Vagina (tissue), 2 donors: ENCODE results near the gene XCR1.

ENCODE experiments used
- CTCF ChIP-seq, 3 experiments: fragments of 450-650 bp in 2 of 3; fragments of 200-600 bp in 1 of 3; sonication (generic) in 1 of 3; IDR thresholded peaks; one replicate each; pipeline ENCODE4 v1.5.1; 2017 to 2019; ENCODE audit warnings: antibody characterized with exemption in 3 of 3, mild to moderate bottlenecking in 2 of 3, moderate library complexity in 2 of 3
- POLR2AphosphoS5 ChIP-seq, 2 donors: sonication (generic); formaldehyde crosslinking; IDR thresholded peaks; one replicate each; pipeline ENCODE4 v1.9.0; 2017; ENCODE audit warnings: antibody characterized with exemption in 2 of 2, mild to moderate bottlenecking in 2 of 2, low read depth in 1 of 2; ENCODE audit not compliant: insufficient read depth in 1 of 2

DNA sequence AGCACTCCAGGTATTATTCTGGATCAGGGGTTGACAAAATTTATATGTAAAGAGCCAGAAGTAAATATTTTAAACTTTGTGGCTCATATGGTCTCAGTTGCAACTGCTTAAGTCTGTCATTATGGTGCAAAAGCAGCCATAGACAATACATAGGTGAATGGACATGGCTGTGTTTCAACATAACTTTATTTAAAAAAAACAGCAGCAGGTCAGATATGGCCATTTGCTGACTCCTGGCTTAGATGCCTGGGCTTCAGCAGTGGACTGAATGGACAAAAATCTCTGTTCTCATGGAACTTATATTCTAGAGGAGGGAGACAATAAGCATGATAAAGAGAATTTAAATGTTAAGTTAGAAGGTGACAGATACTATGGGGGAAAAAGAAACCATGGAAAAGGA is 20.0 kb downstream of the XCR1 start:
- TF ChIP-seq CTCF (IDR thresholded peaks at IDR 0.05) (no peak), POLR2AphosphoS5 (IDR thresholded peaks at IDR 0.05; ENCODE audit: insufficient read depth in 1 of 2, low read depth in 1 of 2) (no peak)
